GM19468 (cell line): Measurements from ENCODE around the gene STK32B.

Experiments used
- ATAC-seq: cut with Tn5 transposase; IDR thresholded peaks from one replicate; pipeline ENCODE4 v1.9.1; 2021; ENCODE audit warnings: mild to moderate bottlenecking, moderate library complexity, moderate number of reproducible peaks; ENCODE audit not compliant: unreplicated experiment; ENCODE audit errors: extremely low read depth

STK32B gene

DNA sequence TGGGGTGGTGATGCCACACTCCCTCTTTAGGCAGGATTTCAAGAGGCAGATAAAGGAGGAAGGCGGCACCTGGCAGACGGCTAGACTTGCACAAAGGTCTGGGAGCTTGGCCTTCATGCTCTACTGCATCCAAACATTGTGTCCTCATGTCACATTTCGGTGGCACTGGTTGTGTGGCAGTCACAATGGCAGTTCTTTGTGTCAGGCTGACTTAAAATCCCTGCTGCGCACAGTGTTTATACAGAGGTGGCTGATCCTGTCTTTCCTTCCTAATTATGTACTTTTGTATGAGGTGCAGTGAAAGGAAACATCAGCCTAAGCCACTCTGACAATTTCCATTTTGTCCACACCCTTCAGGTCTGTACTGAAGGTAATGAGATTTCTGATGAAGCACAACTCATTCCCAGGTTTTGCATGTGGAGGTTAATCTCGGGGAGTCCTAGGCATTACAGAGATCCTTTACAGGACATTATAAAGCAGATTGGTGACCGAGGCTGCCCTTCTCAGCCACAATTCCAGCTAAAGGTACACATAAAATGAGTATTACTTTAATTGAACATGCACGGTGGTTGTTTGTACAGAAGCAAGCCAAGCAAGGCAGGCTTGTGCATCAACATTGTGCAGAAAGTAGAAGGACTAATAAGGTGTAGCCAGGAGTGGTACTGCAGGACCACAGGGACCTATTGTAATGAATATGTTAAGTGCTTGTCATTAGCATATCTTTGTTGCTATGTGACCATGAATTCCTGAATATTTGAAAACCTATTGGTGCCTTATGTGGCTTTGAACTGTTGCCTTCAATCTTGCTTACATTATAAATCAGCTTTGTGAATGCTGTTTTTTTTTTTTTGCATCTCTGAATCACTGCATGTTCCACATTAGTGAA, 147.6 kb downstream of the STK32B start:
- no peak for ATAC-seq

GRCh38 chr4:5199912-5200311, 148.6 kb downstream of the STK32B start:
- ATAC-seq = no peak

DNA sequence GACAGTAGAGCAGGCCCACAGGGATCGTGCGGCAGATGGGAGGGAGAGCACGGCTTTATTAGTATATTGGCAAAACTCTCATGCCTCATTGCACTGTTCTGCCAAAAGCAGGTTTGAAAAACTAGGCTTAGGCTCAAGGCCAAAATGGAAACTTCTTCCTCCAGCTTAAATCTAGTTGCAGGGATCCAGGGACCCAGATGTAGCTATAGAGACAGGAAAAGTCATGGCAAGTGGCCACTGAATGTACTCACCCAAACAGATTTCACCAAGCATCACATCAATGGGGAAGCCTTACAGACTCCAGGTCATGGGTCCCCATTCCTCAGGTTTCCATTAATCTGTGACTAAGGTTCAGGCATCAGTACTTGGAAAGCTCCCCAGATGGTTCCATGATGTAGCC, 149.2 kb downstream of the STK32B start:
- no peak for ATAC-seq

DNA sequence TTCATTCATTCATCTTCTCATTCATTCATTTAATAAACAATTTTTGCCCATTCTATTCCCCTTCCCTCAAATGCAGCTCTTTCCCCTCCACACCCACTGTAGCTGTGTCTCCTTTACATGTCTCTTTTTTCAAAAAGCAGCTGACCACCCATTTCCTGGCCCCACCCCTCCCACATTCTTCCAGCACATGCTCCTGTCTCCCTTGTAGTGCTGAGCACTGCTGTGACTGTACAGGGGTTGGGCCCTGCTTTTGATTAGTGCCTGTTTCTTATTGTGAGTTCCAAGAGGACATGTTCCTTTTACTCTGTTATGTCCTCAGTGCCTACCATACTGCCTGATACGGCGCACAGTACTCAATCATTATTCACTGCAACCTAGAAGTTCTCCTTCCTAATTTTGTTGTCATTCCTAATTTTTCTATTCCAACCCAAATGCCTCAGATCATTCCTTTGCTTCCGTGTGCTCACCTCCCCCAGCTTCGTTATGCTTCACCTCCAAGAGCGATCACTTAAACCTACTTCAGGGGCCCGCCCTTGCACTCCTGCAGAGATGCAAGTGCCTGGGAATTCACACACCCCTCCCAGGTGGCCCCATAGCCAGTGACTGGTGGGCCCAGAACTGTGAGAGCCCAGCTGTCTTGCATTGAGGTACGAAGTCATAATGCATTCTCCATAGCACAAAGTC, 152.2 kb downstream of the STK32B start:
- ATAC-seq = no peak

DNA sequence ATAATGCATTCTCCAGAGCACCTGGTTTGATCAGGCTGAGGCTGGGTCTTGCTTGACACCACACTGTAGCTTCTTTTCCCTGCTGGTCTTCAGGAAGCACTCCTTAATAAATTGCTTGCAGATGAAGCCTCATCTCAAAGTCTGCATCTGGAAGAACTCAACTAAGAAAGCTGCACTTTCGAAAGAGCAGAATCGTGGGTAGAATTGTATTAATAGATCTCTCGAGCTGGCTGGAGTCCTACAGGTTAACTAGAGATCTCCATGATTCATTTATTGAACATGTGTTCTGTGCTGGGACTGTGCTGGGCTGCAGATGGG, 152.7 kb downstream of the STK32B start:
- ATAC-seq = no peak

DNA sequence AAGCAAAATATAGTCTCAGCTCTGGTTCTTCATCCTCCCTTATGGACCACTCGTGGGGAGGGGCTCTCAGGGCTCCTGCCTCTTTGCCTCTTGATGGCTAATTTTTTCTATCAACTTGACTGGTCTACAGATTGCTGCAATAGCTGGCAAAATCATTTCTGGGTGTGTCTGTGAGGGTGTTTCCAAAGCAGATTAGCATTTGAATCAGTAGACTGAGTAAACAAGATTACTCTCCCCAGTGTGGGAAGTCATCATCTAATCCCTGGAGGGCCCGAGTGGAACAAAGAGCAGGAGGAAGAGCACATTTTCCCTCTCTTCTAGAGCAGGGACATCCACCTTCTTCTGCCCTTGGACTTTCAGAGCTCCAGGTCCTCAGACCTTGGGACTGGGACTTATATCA, 153.5 kb downstream of the STK32B start:
- no peak for ATAC-seq

DNA sequence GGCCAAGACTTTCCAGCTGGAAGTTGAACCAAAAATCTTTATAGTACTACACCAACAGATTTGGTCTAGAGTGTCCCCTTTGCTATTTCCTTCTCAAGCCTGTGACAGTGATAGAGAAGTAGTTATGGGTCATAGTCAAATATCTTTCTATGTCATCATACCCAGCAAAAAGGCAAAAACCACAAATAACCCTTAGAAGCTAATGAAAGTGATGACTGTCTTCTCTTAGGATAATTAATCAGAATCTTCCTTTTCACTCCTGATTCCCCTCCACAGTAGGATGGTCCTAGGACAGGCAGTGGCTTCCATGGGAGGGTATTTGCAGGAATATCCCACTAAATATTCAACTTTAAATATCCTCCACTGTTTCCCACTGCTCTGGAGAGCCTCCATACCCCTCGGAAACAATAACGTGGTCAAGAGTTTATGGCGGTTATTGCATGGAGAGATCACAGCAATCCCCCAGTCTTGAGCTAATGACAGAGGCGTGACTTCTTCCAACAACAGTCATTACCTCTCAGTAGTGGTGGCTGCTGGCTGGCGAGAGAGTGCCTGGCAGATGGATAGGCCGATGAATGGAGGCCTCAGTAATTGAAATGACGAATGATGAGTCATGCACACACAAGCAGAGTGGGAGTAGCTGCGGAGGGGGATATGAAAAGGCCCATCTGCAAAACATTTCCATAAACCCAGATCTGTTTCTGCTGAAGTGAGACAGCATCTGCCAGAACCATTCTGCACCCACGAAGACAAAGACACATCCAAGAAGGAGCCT, 154.9 kb downstream of the STK32B start:
- no peak for ATAC-seq

DNA sequence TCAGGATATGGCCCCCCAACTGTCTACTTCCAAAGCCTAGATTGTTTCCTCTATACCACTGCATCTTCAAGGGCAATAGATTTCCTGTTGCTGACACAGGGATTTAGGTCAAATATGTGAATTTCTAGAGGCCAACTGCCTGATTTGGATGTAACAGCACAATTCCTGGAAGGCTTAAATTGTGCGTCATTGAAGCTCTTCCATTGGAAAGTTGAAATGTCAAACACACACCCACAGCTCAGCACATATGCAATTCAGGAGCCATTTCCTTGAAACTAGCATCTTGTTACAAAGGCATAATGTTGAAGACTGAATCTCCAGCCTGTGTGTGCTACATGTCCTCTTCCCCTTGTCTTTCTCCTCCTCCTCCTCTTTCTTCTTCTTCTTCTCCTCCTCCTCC, 158.6 kb downstream of the STK32B start:
- ATAC-seq = no peak

DNA sequence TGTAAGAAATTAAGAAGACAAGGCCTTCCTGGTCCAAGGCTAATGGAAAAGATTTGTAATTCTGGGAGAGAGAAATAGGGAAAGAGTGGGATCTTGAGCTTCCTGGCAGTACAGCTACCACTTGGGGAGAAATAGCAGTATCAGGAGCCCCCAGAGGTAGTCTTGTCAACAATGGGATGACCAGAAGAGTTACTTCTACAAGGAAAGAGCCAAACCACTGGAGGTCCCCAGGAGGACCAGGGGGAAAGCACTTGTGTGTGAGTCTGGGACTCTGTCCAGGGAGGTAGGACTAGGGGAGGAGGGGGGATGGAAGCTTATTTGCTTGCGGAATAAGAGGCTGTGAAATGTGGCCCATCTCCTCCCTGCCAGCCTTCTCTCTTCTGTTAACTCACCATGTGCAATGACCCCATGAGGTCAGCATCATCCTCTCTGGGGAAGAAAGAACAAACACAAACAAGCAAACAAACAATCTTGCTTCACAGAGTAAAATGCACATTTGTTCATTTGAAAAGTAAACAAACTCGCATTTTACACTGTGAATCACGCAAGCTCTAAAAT, 160.1 kb downstream of the STK32B start:
- ATAC-seq = no peak

DNA sequence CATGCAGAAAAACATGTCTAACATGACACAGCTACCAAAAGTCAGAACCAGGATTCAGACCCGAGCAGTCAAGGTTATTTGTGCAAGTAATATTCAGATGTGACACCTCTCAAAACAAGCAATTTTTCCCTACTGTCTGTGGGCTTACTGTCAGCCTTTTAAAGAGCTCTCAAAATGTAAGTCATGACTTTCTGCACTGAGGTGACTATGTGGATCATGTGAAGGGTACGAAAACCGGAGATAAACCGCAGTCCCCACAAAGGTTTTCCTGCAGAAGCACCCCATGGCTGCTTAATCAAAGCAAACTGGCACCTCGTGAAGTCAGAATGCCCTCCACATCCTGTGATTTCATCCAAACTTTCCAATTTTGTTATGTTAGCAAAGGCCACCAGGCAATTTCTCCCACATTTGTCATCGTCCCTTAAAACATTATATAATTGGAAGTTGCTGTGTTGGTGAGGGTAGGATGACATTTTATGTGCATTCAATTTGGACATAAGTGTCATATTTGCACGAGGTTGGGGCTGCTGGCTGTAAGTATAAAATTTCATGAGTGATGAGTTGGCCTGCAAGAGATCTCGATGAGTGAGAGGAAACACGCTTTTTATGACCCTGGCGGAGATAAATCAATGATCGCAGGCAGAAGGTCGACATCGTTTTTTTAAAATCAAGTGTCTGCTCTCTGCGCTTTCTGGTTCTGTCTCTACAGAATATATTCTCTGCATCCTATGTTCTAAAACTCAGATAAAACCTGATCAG, 161.2 kb downstream of the STK32B start:
- ATAC-seq = no peak

DNA sequence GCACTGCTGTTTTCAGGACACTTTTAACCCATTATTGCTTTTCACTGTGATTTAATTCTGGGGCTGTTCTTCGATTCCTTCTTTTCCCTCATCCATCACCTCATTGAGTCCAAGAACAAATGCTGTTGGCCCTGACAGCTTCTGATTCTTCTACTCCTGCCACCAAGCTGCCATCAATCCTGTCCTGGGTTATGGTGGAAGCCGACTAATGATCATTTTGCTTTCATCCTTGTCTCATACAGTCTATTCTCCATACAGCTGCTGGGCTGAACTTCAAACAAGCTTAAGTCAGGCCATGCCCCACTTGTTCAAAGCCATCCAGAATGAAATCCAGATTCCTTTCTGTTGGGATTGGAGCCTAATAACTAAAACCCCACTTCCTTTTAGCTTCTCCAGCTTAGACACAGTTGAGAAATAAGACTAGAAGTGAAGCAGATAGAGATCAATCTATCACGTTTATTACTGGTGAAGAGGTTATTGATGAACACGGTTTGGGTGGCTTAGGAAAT, 161.9 kb downstream of the STK32B start:
- ATAC-seq = no peak

GRCh38 chr4:5215321-5215720, 164.0 kb downstream of the STK32B start:
- no peak for ATAC-seq

- ATAC-seq = no peak
These were observed 166.1 kb downstream of the STK32B start for GRCh38 chr4:5217421-5217820.

GRCh38 chr4:5218376-5219069, 167.2 kb downstream of the STK32B start:
- ATAC-seq = no peak

GRCh38 chr4:5220028-5220427, 168.7 kb downstream of the STK32B start:
- ATAC-seq = no peak

DNA sequence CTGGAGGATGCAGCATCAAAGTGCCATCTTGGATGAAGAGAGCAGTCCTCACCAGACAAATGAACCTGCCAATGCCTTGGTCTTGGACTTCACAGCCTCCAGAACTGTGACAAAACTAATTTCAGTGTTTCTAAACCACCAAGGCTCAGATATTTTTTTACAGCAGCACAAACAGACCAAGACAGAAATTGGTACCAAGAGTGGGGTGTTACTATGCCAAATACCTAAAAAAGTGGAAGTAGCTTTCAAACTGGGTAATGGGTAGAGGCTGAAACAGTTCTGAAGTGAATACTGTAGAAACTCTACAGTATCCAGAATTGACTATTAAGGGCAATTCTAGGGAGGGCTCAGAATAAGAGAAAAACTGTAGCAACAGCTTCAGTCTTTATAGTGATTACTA, 170.8 kb downstream of the STK32B start:
- no peak for ATAC-seq

- no peak for ATAC-seq
These were observed 171.7 kb downstream of the STK32B start for GRCh38 chr4:5222951-5223350.

GRCh38 chr4:5224340-5224739, 173.1 kb downstream of the STK32B start:
- ATAC-seq = no peak

DNA sequence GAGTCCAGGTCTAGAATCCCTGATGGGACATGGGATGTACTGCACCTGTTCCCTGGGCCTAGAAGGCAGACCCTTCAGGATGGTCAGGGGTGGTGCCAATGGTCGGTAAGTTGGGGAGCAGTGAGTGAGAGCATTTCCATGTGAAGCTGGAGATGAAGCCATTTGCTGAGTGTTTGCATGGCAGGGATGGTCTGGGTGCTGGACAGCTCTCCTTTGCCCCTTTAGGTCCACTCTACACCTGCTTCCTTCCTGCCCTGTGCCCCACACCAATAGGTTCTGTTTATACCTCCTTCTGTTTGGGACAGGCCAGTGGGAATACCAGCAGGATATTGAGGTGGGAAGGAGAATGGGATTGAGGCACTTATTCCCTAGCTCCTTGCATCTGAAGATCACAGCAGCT, 181.3 kb downstream of the STK32B start:
- ATAC-seq = no peak
